ENCODE data around the gene LMNA.
"Not testable (repeated sequence)": the region's sequence is repeated elsewhere in the genome, so short reads cannot be mapped to it uniquely, and the experiment has no call there.

The LMNA gene

GRCh38 chr1:156122519-156123355, 8.2 kb downstream of the LMNA start:
- DNase-seq: peak; percentile 56

GRCh38 chr1:156123356-156124196, 9.1 kb downstream of the LMNA start:
- peak; percentile 100 for DNase-seq

DNA sequence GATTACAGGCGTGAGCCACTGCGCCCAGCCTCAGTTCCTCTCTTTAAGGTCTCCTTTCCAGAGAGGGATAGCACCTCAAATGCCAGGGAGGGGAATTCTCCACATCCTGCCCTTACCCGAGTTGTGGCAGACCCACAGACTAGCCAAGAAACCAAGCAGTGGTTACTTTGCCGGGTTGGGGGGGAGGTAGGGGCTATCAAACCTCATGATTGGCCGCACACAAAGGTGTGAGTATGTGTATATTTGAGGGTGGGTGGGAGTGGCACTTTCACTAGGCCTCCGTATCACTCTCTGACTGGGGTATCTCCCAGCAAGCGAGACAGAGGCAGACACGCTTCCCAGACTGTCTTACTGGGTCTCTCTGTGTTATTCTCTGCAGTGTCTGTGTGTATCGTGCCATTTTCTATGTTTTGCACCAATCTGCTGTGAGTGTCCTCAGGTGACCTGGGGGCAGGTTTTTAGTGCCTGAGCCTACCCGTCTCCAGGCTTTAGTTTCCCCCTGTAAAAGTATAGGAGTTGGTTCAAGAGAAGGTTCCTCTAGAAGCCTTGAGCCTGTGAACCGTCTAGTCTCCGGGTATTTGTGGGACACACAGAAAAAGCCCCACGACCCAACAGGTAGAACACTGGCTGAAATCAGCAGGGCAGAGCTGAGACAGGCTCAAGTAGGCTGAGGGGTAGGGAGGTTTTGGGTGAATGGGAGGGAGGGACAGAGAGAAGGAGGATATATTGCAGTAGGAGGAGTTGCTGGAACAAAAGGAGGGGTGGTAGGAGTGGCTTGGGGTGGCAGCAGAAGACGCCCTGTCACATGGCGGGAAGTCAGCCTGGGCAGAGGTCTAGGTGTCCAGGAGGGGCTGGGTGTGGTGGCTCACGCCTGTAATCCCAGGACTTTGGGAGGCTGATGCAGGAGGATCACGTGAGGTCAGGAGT, 10.3 kb downstream of the LMNA start:
- peak; percentile 39 for DNase-seq

DNA sequence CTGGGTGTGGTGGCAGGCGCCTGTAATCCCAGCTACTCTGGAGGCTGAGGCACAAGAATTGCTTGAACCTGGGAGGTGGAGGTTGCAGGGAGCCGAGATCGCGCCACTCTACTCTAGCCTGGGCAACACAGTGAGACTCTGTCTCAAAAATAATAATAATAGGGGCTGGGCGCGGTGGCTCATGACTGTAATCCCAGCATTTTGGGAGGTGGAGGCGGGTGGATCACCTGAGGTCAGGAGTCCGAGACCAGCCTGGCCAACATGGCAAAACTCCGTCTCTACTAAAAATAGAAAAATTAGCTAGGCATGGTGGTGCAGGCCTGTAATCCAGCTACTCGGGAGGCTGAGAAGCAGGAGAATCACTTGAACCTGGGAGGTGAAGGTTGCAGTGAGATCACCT, 11.0 kb downstream of the LMNA start:
- not testable (repeated sequence) for DNase-seq

- peak; percentile 74 for DNase-seq
Observed at GRCh38 chr1:156126043-156126629, 11.6 kb downstream of the LMNA start.

- no peak for DNase-seq
Observed at GRCh38 chr1:156126630-156127534, 12.4 kb downstream of the LMNA start.

DNA sequence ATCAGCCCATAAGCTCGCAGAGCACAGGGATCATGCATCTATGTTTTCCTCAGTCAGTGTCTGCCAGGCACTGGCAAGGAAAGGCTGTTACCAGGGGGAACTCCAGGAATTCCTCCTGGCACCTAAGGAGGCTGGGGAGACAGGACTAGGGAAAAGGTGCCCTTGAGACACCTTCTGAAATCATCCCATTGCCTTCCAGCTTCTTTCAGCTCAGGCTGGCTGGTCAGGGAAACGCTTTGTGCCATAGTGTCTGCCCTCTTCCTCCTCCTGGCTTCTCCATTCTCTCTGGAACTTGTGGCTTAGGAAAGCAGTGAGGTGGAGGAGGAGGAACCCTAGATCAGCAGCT, 13.8 kb downstream of the LMNA start:
- DNase-seq: no peak

GRCh38 chr1:156128654-156129597, 14.4 kb downstream of the LMNA start:
- no peak for DNase-seq

DNA sequence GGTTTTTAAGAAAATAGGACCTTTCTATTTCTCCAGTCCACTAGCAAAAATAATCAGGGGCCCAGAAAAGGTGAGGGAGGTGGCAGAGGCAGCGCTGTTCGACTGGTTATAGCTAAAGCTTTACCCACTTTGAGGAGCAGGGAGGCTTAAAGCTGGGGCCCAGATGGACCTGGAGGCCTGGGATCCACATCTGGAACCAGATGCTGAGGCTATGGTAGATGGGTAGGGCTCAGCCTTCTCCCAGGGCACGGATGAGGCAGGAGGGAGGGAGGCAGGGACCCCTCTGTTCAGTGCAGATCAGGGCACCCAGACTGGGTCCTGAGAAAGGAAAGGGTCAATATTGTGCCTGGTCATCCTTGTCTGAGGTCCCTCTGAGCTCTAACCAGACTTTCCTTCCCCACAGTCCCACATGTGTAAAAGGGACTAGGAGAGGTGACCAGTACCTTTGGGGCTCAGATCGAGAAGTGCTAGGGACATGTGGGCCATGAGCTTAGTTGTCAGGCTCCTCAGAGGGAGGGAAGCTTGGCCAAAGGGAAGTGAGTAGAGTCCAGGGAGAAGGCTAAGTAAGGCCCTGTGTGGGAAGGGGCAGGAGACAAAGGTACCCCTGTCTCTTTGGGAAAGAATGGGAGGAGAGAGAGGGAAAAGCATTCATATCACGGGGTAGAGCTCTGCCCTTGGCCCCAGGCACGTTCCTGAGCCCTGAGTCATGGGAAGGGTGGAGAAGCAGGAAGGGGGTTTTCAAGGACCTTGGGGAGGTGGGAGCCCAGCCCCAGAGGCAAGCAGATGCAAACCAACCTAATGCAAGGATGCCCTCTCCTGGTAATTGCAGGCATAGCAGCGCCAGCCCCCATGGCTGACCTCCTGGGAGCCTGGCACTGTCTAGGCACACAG, 15.4 kb downstream of the LMNA start:
- DNase-seq: peak; percentile 92

DNA sequence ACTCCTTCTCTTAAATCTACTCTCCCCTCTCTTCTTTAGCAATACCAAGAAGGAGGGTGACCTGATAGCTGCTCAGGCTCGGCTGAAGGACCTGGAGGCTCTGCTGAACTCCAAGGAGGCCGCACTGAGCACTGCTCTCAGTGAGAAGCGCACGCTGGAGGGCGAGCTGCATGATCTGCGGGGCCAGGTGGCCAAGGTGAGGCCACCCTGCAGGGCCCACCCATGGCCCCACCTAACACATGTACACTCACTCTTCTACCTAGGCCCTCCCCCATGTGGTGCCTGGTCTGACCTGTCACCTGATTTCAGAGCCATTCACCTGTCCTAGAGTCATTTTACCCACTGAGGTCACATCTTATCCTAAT, 16.0 kb downstream of the LMNA start:
- DNase-seq: no peak

DNA sequence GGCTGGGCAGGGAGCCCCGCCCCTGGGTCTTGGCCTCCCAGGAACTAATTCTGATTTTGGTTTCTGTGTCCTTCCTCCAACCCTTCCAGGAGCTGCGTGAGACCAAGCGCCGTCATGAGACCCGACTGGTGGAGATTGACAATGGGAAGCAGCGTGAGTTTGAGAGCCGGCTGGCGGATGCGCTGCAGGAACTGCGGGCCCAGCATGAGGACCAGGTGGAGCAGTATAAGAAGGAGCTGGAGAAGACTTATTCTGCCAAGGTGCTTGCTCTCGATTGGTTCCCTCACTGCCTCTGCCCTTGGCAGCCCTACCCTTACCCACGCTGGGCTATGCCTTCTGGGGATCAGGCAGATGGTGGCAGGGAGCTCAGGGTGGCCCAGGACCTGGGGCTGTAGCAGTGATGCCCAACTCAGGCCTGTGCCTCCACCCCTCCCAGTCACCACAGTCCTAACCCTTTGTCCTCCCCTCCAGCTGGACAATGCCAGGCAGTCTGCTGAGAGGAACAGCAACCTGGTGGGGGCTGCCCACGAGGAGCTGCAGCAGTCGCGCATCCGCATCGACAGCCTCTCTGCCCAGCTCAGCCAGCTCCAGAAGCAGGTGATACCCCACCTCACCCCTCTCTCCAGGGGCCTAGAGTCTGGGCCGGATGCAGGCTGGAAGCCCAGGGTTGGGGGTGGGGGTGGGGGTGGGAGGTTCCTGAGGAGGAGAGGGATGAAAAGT, 20.4 kb downstream of the LMNA start:
- DNase-seq: no peak

GRCh38 chr1:156135930-156136871, 21.7 kb downstream of the LMNA start:
- no peak for DNase-seq

DNA sequence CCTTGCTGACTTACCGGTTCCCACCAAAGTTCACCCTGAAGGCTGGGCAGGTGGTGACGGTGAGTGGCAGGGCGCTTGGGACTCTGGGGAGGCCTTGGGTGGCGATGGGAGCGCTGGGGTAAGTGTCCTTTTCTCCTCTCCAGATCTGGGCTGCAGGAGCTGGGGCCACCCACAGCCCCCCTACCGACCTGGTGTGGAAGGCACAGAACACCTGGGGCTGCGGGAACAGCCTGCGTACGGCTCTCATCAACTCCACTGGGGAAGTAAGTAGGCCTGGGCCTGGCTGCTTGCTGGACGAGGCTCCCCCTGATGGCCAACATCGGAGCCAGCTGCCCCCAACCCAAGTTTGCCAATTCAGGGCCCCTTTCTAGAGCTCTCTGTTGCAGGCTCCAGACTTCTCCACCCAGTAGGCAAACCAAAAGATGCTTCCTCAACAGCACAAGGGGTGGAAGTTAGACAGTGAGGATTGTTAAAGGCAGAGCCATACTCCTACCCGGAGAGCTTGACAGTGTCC, 22.5 kb downstream of the LMNA start:
- DNase-seq: peak; percentile 39

DNA sequence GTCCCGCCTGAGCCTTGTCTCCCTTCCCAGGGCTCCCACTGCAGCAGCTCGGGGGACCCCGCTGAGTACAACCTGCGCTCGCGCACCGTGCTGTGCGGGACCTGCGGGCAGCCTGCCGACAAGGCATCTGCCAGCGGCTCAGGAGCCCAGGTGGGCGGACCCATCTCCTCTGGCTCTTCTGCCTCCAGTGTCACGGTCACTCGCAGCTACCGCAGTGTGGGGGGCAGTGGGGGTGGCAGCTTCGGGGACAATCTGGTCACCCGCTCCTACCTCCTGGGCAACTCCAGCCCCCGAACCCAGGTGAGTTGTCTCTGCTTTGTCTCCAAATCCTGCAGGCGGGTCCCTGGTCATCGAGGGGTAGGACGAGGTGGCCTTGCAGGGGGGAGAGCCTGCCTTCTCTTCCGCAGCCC, 24.0 kb downstream of the LMNA start:
- no peak for DNase-seq

DNA sequence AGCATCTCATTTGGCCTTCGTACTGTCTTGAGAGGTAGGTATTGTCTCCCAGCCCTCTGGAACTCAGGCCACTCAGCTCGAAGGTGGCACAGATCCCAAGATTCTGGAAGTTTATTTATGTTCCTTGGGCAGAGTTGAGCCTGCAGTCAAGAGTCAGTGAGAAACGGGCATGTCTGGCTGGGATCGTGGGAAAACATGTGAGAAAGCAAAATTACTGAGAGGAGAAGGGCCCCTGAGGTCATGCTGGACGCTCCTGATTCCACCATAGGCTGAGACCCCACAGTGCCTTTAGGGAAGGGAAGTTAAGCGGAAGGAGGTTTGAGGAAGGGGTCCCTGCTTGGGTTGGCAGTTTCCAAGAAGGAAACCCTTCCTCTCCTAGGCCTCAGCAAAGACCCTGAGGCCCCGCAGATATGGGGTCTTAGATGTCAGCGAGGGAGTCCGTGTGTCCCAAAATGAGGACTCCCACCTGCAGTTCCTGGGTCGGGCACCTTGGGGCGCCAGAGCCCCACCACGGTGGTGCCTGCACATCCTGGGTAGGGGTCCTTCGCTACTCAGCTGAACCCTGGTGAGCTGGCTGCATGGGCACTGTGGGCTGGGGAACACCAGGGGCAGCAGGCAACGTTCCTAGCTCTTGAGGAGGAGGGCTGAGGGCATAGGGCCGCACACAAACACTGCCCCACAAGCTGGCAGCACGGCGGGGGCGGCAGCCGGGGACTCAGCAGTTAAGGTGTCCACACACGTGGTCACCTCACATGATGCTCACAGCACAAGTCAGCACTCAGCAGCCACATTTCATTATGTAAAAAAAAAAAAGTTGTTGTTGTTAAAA, 26.6 kb downstream of the LMNA start:
- DNase-seq: peak; percentile 77
